ENCODE measurements around the gene MSH3. TPM values are rescaled to one million over a fixed set of nuclear protein-coding genes. Genes with fewer than 3 reads are reported as not detected.

Gene MSH3
- polyA plus RNA-seq, 1 donor (not counting 4 experiments of a cell fraction or from before 2014, with no cell fraction given), result 11.1 TPM

- Histone ChIP-seq H3K9ac (ENCODE audit: control insufficient read depth, extremely low read depth, insufficient read depth, low read length) (no peak overlapping the region), H3K79me2 (ENCODE audit: control insufficient read depth, insufficient read depth, low read length) (no peaks in the 10 kb centered on the region), H3K4me1 (ENCODE audit: control insufficient read depth, extremely low read depth, insufficient read depth, low read length) (no peaks in the 10 kb centered on the region), H3K9me1 (ENCODE audit: control insufficient read depth, extremely low read depth, insufficient read depth, low read length) (no peaks in the 10 kb centered on the region), H3K27ac (ENCODE audit: control insufficient read depth, insufficient read depth, low read length) (no peak overlapping the region), H3K4me2 (ENCODE audit: control insufficient read depth, extremely low read depth, insufficient read depth, low read depth, low read length) (no peak overlapping the region), H3K27me3 (ENCODE audit: control insufficient read depth, extremely low read depth, insufficient read depth, low read length) (no peaks in the 10 kb centered on the region), H2AFZ (ENCODE audit: control insufficient read depth, low read length) (no peak overlapping the region), H4K20me1 (ENCODE audit: control insufficient read depth, extremely low read depth, insufficient read depth, low read length) (no peaks in the 10 kb centered on the region), H3K4me3 (ENCODE audit: control insufficient read depth in 2 of 3, extremely low read depth in 1 of 3, insufficient read depth in 2 of 3, low read depth in 1 of 3, low read length in 3 of 3) (no peak overlapping the region), H3K9me3 (ENCODE audit: control insufficient read depth, low read depth, low read length) (no peaks in the 10 kb centered on the region), H3K36me3 (ENCODE audit: control insufficient read depth in 2 of 2, extremely low read depth in 1 of 2, insufficient read depth in 2 of 2, low read length in 2 of 2) (peaks cover 0 to 12% of the 10 kb centered on the region in 2 experiments)
- dilution Hi-C loops (cut with MboI; ENCODE audit: extremely low pct_ligation_motif_present, low sequenced_read_pairs), result no loop called here
- DNase-seq (ENCODE audit: low read depth, low spot score) (no peak), FAIRE-seq (no peak)
- TF ChIP-seq EZH2 (IDR thresholded peaks at IDR 0.05; ENCODE audit: low read length), result no peak
Measured at GRCh38 chr5:80722916-80723315, 68.5 kb downstream of the MSH3 start.

DNA sequence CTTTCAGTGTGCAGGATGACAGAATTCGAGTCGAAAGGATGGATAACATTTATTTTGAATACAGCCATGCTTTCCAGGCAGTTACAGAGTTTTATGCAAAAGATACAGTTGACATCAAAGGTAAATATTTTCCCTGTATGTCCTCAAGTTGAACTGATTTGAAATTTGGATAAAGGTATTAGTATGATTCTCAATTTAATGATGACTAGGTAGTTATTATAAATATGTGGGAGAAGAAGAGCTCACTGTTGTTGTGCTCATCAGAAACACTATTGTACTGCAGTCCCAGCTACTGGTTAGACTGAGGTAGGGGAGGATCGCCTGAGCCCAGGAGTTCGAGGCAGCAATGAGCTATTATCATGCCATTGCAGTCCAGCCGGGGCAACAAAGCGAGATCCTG, 71.0 kb downstream of the MSH3 start:
- Histone ChIP-seq H3K4me1 (ENCODE audit: control insufficient read depth, extremely low read depth, insufficient read depth, low read length) (no peaks in the 10 kb centered on the region), H3K9me3 (ENCODE audit: control insufficient read depth, low read depth, low read length) (no peaks in the 10 kb centered on the region), H3K4me3 (ENCODE audit: control insufficient read depth in 2 of 3, extremely low read depth in 1 of 3, insufficient read depth in 2 of 3, low read depth in 1 of 3, low read length in 3 of 3) (no peak overlapping the region), H2AFZ (ENCODE audit: control insufficient read depth, low read length) (no peak overlapping the region), H3K27ac (ENCODE audit: control insufficient read depth, insufficient read depth, low read length) (no peak overlapping the region), H3K4me2 (ENCODE audit: control insufficient read depth, extremely low read depth, insufficient read depth, low read depth, low read length) (no peak overlapping the region), H3K27me3 (ENCODE audit: control insufficient read depth, extremely low read depth, insufficient read depth, low read length) (no peaks in the 10 kb centered on the region), H3K9ac (ENCODE audit: control insufficient read depth, extremely low read depth, insufficient read depth, low read length) (no peak overlapping the region), H3K36me3 (ENCODE audit: control insufficient read depth in 2 of 2, extremely low read depth in 1 of 2, insufficient read depth in 2 of 2, low read length in 2 of 2) (peaks cover 1 to 12% of the 10 kb centered on the region in 2 experiments), H3K9me1 (ENCODE audit: control insufficient read depth, extremely low read depth, insufficient read depth, low read length) (no peaks in the 10 kb centered on the region), H4K20me1 (ENCODE audit: control insufficient read depth, extremely low read depth, insufficient read depth, low read length) (no peaks in the 10 kb centered on the region), H3K79me2 (ENCODE audit: control insufficient read depth, insufficient read depth, low read length) (no peaks in the 10 kb centered on the region)
- FAIRE-seq (no peak), DNase-seq (ENCODE audit: low read depth, low spot score) (no peak)
- dilution Hi-C loops (cut with MboI; ENCODE audit: extremely low pct_ligation_motif_present, low sequenced_read_pairs), result no loop called here
- no peak for TF ChIP-seq CTCF (optimal IDR thresholded peaks at IDR 0.05 in 1 of 3, IDR thresholded peaks at IDR 0.05 in 1 of 3, conservative IDR thresholded peaks at IDR 0.05 in 1 of 3; ENCODE audit: extremely low read depth in 1 of 3, insufficient read depth in 2 of 3, low read length in 3 of 3)
- no peak for TF ChIP-seq EZH2 (IDR thresholded peaks at IDR 0.05; ENCODE audit: low read length)

GRCh38 chr5:80736730-80737129, 82.3 kb downstream of the MSH3 start:
- Histone ChIP-seq H3K4me3 (ENCODE audit: control insufficient read depth in 2 of 3, extremely low read depth in 1 of 3, insufficient read depth in 2 of 3, low read depth in 1 of 3, low read length in 3 of 3) (no peak overlapping the region), H3K4me2 (ENCODE audit: control insufficient read depth, extremely low read depth, insufficient read depth, low read depth, low read length) (no peak overlapping the region), H3K79me2 (ENCODE audit: control insufficient read depth, insufficient read depth, low read length) (no peaks in the 10 kb centered on the region), H3K27me3 (ENCODE audit: control insufficient read depth, extremely low read depth, insufficient read depth, low read length) (no peaks in the 10 kb centered on the region), H3K9me3 (ENCODE audit: control insufficient read depth, low read depth, low read length) (no peaks in the 10 kb centered on the region), H3K9me1 (ENCODE audit: control insufficient read depth, extremely low read depth, insufficient read depth, low read length) (no peaks in the 10 kb centered on the region), H3K27ac (ENCODE audit: control insufficient read depth, insufficient read depth, low read length) (no peak overlapping the region), H4K20me1 (ENCODE audit: control insufficient read depth, extremely low read depth, insufficient read depth, low read length) (no peaks in the 10 kb centered on the region), H3K4me1 (ENCODE audit: control insufficient read depth, extremely low read depth, insufficient read depth, low read length) (peaks cover 10% of the 10 kb centered on the region), H3K36me3 (ENCODE audit: control insufficient read depth in 2 of 2, extremely low read depth in 1 of 2, insufficient read depth in 2 of 2, low read length in 2 of 2) (no peaks in the 10 kb centered on the region), H3K9ac (ENCODE audit: control insufficient read depth, extremely low read depth, insufficient read depth, low read length) (no peak overlapping the region), H2AFZ (ENCODE audit: control insufficient read depth, low read length) (no peak overlapping the region)
- dilution Hi-C loops (cut with MboI; ENCODE audit: extremely low pct_ligation_motif_present, low sequenced_read_pairs), result no loop called here
- DNase-seq (ENCODE audit: low read depth, low spot score) (peak; percentile 45), FAIRE-seq (peak; percentile 86)
- TF ChIP-seq CTCF (optimal IDR thresholded peaks at IDR 0.05 in 1 of 3, IDR thresholded peaks at IDR 0.05 in 1 of 3, conservative IDR thresholded peaks at IDR 0.05 in 1 of 3; ENCODE audit: extremely low read depth in 1 of 3, insufficient read depth in 2 of 3, low read length in 3 of 3) (no peak), EZH2 (IDR thresholded peaks at IDR 0.05; ENCODE audit: low read length) (no peak)

All from keratinocyte (primary cell).